Gastroesophageal sphincter (tissue), 4 donors: Measurements from ENCODE around the gene MYCN. TPM values are rescaled to one million over a fixed set of nuclear protein-coding genes. Genes with fewer than 3 reads are reported as not detected.
"Not testable (repeated sequence)": the region's sequence is repeated elsewhere in the genome, so short reads cannot be mapped to it uniquely, and the experiment has no call there.

Experiments used
- ATAC-seq: fragments of 150-250 bp; one replicate; pipeline ENCODE4 v1.9.1; 2016; ENCODE audit warnings: mild to moderate bottlenecking, moderate library complexity
- H3K27ac ChIP-seq, 4 donors: fragments of 200-600 bp; sonication (generic) in 3 of 4; 1 replicate in 3 of 4; 2 replicates in 1 of 4; pipeline ENCODE4 v1.5.1; 2016 to 2019
- H3K27me3 ChIP-seq: fragments of 200-600 bp; sonication (generic); one replicate; pipeline ENCODE4 v1.5.1; 2019
- H3K36me3 ChIP-seq, 2 donors: fragments of 200-600 bp; sonication (generic); one replicate each; pipeline ENCODE4 v1.5.1; 2019; ENCODE audit warnings: control low read depth in 1 of 2
- H3K4me1 ChIP-seq, 3 donors: fragments of 200-600 bp; sonication (generic); 1 replicate in 2 of 3; 2 replicates in 1 of 3; pipeline ENCODE4 v1.5.1; 2016 to 2019; ENCODE audit warnings: control low read depth in 2 of 3
- H3K4me3 ChIP-seq, 2 donors: fragments of 200-600 bp; sonication (generic); one replicate each; pipeline ENCODE4 v1.5.1; 2019; ENCODE audit warnings: mild to moderate bottlenecking in 1 of 2, moderate library complexity in 1 of 2
- H3K9me3 ChIP-seq, 3 donors: fragments of 200-600 bp; sonication (generic); one replicate each; pipeline ENCODE4 v1.5.1; 2017 to 2019; ENCODE audit warnings: control low read depth in 2 of 3
- CTCF ChIP-seq, 4 experiments: fragments of 200-600 bp in 2 of 4; fragments of 450-650 bp in 2 of 4; sonication (generic) in 1 of 4; IDR thresholded peaks; one replicate each; pipeline ENCODE4 v1.5.1; 2017 to 2019; ENCODE audit warnings: antibody characterized with exemption in 4 of 4, mild to moderate bottlenecking in 2 of 4, moderate library complexity in 2 of 4
- EP300 ChIP-seq: sonication (generic); formaldehyde crosslinking; IDR thresholded peaks from one replicate; pipeline ENCODE4 v1.6.1; 2017; ENCODE audit warnings: antibody characterized with exemption, mild to moderate bottlenecking
- POLR2A ChIP-seq, 2 donors: fragments of 450-650 bp; IDR thresholded peaks; one replicate each; pipeline ENCODE4 v1.6.1; 2017; ENCODE audit warnings: antibody characterized with exemption in 2 of 2, mild to moderate bottlenecking in 2 of 2, moderate library complexity in 1 of 2
- POLR2AphosphoS5 ChIP-seq: sonication (generic); formaldehyde crosslinking; IDR thresholded peaks from one replicate; pipeline ENCODE4 v1.6.1; 2017; ENCODE audit warnings: antibody characterized with exemption
- WGBS, 2 donors: methylation state at CpG; one replicate each; pipeline ENCODE4 v1.1.5; 2018; ENCODE audit warnings: low coverage in 1 of 2; 5-methylcytosine and 5-hydroxymethylcytosine counted together
- total RNA-seq, 4 donors: library from RNA; depleted of rRNA; stranded (reverse); fragments of >200 nt; gene quantifications; one replicate each; pipeline ENCODE4 v1.1.0, GENCODE V29; 2016

MYCN gene
- total RNA-seq, 4 donors from 2014 or later: 0.13 to 0.46 (median 0.35) TPM; not detected in 1

GRCh38 chr2:15956230-15956629 is 15.9 kb downstream of the MYCN start:
- 37% methylated on average over 2 of the region's 9 CpGs; no CpG with 5 or more reads in 1 of the 2 donors for WGBS, 2 donors

GRCh38 chr2:15956751-15957736 is 16.7 kb downstream of the MYCN start:
- Histone ChIP-seq H3K9me3 (no peaks in the 10 kb centered on the region), H3K27me3 (no peaks in the 10 kb centered on the region), H3K4me3 (no peak overlapping the region), H3K4me1 (no peaks in the 10 kb centered on the region), H3K36me3 (no peaks in the 10 kb centered on the region), H3K27ac (no peak overlapping the region)
- no peak for ATAC-seq
- no peak for TF ChIP-seq POLR2AphosphoS5
- no peak for TF ChIP-seq EP300
- TF ChIP-seq CTCF (IDR thresholded peaks at IDR 0.05): no peak
- no peak for TF ChIP-seq POLR2A (IDR thresholded peaks at IDR 0.05)
- 87 to 96% methylated on average over 3 to 12 of the region's 16 CpGs for WGBS, 2 donors

More at GRCh38 chr2:15956230-15956629, 15.9 kb downstream of the MYCN start:
- Histone ChIP-seq H3K9me3 (no peaks in the 10 kb centered on the region), H3K4me1 (no peaks in the 10 kb centered on the region), H3K27ac (no peak overlapping the region), H3K27me3 (no peaks in the 10 kb centered on the region), H3K4me3 (no peak overlapping the region), H3K36me3 (no peaks in the 10 kb centered on the region)
- ATAC-seq: no peak
- TF ChIP-seq POLR2AphosphoS5 (no peak), CTCF (IDR thresholded peaks at IDR 0.05) (no peak), POLR2A (IDR thresholded peaks at IDR 0.05) (no peak), EP300 (no peak)

GRCh38 chr2:15957881-15958713 is 17.7 kb downstream of the MYCN start:
- H3K4me3 ChIP-seq: no peak overlapping the region
- TF ChIP-seq EP300 (no peak), POLR2AphosphoS5 (no peak), CTCF (IDR thresholded peaks at IDR 0.05) (no peak), POLR2A (IDR thresholded peaks at IDR 0.05) (no peak)
- no peaks in the 10 kb centered on the region for H3K9me3 ChIP-seq
- no peaks in the 10 kb centered on the region for H3K4me1 ChIP-seq
- no peaks in the 10 kb centered on the region for H3K27me3 ChIP-seq
- ATAC-seq: no peak
- WGBS, 2 donors: 74 to 85% methylated on average over 2 to 10 of the region's 11 CpGs
- no peak overlapping the region for H3K27ac ChIP-seq
- no peaks in the 10 kb centered on the region for H3K36me3 ChIP-seq

GRCh38 chr2:15959331-15960153 is 19.2 kb downstream of the MYCN start:
- H3K4me3 ChIP-seq: no peak overlapping the region
- H3K27ac ChIP-seq: no peak overlapping the region
- ATAC-seq: no peak
- no peaks in the 10 kb centered on the region for H3K9me3 ChIP-seq
- no peaks in the 10 kb centered on the region for H3K36me3 ChIP-seq
- WGBS, 2 donors: 80 to 86% methylated on average over 1 to 4 of the region's 4 CpGs
- no peaks in the 10 kb centered on the region for H3K4me1 ChIP-seq
- TF ChIP-seq POLR2AphosphoS5: no peak
- no peak for TF ChIP-seq POLR2A (IDR thresholded peaks at IDR 0.05)
- no peak for TF ChIP-seq CTCF (IDR thresholded peaks at IDR 0.05)
- no peak for TF ChIP-seq EP300
- H3K27me3 ChIP-seq: no peaks in the 10 kb centered on the region

- WGBS, 2 donors: 61 to 77% methylated on average over 2 of the region's 2 CpGs
- H3K4me3 ChIP-seq, ATAC-seq, H3K27ac ChIP-seq, H3K27me3 ChIP-seq, H3K36me3 ChIP-seq, H3K9me3 ChIP-seq, H3K4me1 ChIP-seq: not testable (repeated sequence)
Measured at GRCh38 chr2:15960154-15960520, 19.8 kb downstream of the MYCN start.

GRCh38 chr2:15963109-15963976 is 23.0 kb downstream of the MYCN start:
- H3K9me3 ChIP-seq, H3K36me3 ChIP-seq, H3K27me3 ChIP-seq, H3K4me3 ChIP-seq, H3K27ac ChIP-seq, H3K4me1 ChIP-seq, ATAC-seq: not testable (repeated sequence)
- WGBS, 2 donors: 73 to 76% methylated on average over 4 to 5 of the region's 5 CpGs
